ENCODE data around the gene ZNF229.
"Not testable (repeated sequence)": the region's sequence is repeated elsewhere in the genome, so short reads cannot be mapped to it uniquely, and the experiment has no call there.

ZNF229 gene

DNA sequence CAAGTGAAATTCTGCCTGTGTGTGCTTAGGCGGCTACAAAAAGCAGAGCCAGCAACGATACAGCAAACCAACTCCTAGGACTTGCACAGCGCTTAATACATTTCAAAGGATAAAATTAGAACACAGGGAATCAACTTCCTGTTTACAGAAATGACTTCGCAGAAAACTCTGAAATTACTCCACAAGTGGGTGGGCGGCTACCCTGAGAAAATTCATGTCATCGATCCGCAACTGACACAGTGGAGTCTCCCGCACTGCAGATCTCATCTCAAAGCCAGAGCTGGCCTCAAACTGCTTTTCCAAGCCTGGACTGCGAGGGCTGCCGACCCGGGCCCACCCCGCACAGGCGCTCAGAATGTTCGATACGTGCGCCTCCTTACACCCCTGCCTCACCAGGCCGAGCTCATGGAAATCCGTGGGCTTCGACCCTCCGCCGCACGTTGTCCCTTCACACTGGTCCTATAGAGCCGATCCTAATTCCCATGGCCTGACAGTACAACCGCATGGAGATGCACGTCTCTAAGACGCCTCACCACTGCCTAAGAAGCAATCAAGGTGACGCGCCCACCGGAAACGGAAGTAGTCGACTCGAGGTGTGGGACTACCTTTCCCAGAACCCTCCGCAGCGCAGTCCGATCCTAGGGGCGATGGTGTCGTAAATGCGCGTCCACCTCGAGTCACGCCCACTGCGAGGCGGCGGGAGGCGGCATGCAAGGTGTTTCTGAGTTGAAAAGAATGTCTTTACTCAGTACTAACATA lies at the start of gene ZNF229:
Gene ZNF229, minus strand, starts transcription at position 557 of the 759 bp plus-strand sequence. CDS start 5,625 bp downstream, outside the sequence.
- DNase-seq = peak; percentile 66

GRCh38 chr19:44496711-44497110 lies 48.4 kb upstream of the ZNF229 start:
- no peak for DNase-seq

DNA sequence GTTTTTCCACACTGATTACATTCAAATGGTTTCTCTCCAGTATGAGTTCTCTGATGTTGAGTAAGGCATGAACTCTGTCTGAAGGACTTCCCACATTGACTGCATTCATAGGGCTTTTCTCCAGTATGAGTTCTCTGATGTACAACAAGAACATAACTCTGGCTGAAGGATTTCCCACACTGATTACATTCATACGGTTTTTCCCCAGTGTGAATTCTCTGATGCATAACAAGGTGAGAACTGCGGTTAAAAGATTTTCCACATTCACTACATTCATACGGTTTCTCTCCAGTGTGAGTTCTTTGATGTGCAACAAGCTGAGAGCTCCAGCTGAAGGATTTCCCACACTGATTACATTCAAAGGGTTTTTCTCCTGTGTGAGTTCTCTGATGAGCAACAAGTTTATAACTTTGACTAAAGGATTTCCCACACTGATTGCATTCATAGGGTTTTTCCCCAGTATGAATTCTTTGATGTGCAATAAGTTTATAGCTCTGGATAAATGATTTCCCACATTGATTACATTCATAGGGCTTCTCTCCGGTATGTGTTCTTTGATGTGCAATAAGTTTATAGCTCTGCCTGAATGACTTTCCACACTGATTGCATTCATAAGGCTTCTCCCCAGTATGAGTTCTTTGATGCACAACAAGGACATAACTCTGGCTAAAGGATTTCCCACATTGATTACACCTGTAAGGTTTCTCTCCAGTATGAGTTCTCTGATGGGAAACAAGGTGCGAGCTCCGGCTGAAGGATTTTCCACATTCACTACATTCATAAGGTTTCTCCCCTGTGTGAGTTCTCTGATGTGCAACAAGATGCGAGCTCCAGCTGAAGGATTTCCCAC lies 28.5 kb upstream of the ZNF229 start:
- DNase-seq = peak; percentile 9

DNA sequence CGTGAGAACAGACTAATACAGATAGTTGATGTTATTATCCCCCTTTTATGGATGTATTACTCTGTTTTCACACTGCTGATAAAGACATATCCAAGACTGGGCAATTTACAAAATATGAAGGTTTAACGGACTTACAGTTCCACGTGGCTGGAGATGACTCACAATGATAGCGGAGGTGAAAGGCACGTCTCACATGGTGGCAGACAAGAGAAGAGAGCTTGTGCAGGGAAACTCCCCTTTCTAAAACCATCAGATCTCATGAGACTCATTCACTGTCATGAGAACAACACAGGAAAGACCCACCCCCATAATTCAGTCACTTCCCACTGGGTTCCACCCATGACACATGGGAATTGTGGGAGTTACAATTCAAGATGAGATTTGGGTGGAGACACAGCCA lies 20.5 kb upstream of the ZNF229 start:
- DNase-seq = not testable (repeated sequence)

- DNase-seq = not testable (repeated sequence)
Observed at GRCh38 chr19:44462600-44463286, 14.5 kb upstream of the ZNF229 start.

- DNase-seq = not testable (repeated sequence)
Observed at GRCh38 chr19:44456016-44456415, 7.7 kb upstream of the ZNF229 start.

- no peak for DNase-seq
Observed at GRCh38 chr19:44455100-44455499, 6.8 kb upstream of the ZNF229 start.

DNA sequence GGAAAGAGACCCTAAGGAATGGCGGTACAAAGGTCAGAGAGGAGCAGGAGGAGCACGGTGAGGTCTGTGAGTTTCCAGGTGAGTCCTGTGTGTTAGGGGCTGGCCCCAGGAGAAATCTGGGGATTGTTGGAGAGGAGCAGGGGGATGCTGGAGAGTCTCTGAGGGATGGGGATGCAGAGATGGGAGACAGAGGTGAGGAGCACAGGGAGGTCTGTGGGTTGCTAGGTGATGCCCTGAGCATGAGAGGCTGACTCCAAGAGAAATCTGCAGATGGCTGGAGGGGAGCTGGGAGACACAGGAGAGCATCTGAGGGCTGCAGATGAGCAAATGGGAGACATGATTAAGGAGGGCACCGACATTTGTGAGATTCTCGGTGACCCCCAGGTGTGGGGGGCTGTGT lies 4.1 kb upstream of the ZNF229 start:
- no peak for DNase-seq

GRCh38 chr19:44451687-44452086 lies 3.4 kb upstream of the ZNF229 start:
- DNase-seq = no peak

GRCh38 chr19:44438441-44438840 lies 9.8 kb downstream of the ZNF229 start:
- DNase-seq = no peak

GRCh38 chr19:44435441-44435840 lies 12.8 kb downstream of the ZNF229 start:
- DNase-seq = no peak

DNA sequence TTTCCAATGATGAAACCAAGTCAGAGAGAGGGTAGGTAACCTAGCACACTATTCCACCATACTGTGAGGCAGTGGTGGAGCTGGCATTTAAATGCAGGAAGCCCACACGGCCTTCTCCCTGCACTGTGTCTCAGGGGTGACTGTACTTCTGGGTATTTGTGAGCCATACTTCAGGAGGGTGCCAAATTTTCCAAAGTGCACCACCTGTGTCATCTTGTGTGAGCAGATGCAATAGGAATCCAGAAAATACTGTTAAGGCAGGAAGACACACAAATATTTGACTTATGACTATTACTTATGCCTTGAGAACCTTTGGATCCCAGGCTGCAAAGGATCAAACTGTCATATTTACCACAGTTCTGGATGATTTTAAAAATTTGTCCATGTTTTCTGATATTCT lies 17.3 kb downstream of the ZNF229 start:
- DNase-seq = no peak

DNA sequence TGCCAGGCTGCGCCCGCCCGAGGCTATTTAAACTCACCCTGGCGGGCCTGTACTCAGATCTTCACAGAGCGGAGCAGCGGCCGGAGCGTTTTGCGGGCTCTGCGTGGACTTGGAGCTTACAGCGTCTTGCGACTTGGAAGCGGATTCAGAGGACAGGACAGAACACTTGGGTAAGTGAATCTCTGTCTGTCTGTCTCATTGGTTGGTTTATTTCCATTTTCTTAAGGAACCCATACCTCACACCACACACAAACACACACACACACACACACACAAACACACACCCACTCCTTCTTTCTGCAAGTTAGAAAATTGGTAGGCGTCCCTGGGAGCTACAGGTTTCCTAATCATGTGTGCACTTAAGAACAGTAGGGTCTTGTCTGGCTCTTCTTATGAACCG lies 32.7 kb downstream of the ZNF229 start:
- DNase-seq = not testable (repeated sequence)

GRCh38 chr19:44401139-44402115 lies 46.8 kb downstream of the ZNF229 start, which contains the start of gene ZNF285:
Gene ZNF285 (minus strand): TSS chr19:44401608. CDS start chr19:44397213, 4,395 bp downstream.
- peak; percentile 78 for DNase-seq

DNA sequence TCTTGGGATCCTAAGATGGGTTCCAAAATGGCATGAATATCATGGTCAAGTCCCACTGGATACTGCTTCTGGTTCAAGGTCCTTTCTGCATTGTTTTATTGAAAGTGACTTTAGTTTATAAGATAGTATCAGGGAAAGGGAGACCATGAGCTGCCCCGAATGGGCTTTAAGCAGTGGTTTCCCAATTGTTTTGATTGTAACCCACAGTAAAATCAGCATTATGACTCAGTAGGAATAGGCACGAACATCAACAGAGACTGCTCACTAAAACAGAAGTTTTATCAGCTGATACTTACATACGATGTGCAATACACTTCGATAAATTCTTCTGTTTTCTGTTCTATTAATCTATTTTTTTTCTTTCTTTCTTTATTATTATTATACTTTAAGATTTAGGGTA lies 59.0 kb downstream of the ZNF229 start:
- not testable (repeated sequence) for DNase-seq

Data from CD4-positive, alpha-beta T cell treated with Interleukin-12 subunit alpha and Interleukin-12 subunit beta, for 1 hour (primary cell).